Subcutaneous abdominal adipose tissue (tissue), 5 donors: Measurements from ENCODE around the gene ADD2.

Experiments
- H3K27ac ChIP-seq: one replicate; pipeline ENCODE4 v1.7.0; 2013; ENCODE audit warnings: low read depth, mild to moderate bottlenecking, inconsistent platforms, low read length, moderate library complexity
- H3K27me3 ChIP-seq, 5 donors: one replicate each; pipeline ENCODE4 v1.7.0; 2013; ENCODE audit warnings: low read length in 5 of 5, inconsistent platforms in 1 of 5; ENCODE audit not compliant: control insufficient read depth in 5 of 5, insufficient read depth in 4 of 5
- H3K36me3 ChIP-seq, 5 donors: one replicate each; pipeline ENCODE4 v1.7.0; 2013; ENCODE audit warnings: low read length in 5 of 5; ENCODE audit not compliant: control insufficient read depth in 5 of 5, insufficient read depth in 5 of 5
- H3K4me1 ChIP-seq, 5 donors: one replicate each; pipeline ENCODE4 v1.7.0; 2013; ENCODE audit warnings: low read length in 5 of 5, mild to moderate bottlenecking in 3 of 5, moderate library complexity in 1 of 5; ENCODE audit not compliant: control insufficient read depth in 5 of 5, insufficient read depth in 5 of 5
- H3K4me3 ChIP-seq, 5 donors: one replicate each; pipeline ENCODE4 v1.7.0; 2013; ENCODE audit warnings: low read length in 5 of 5, low read depth in 1 of 5
- H3K9ac ChIP-seq, 5 donors: one replicate each; pipeline ENCODE4 v1.7.0; 2013; ENCODE audit warnings: low read length in 5 of 5, mild to moderate bottlenecking in 4 of 5, moderate library complexity in 3 of 5
- H3K9me3 ChIP-seq, 5 donors: one replicate each; pipeline ENCODE4 v1.7.0; 2013; ENCODE audit warnings: low read length in 5 of 5; ENCODE audit not compliant: control insufficient read depth in 5 of 5
- donor health status: healthy.
- donor health status: healthy.
- donor health status: healthy.
- donor health status: healthy.
- donor health status: healthy.

The ADD2 gene

DNA sequence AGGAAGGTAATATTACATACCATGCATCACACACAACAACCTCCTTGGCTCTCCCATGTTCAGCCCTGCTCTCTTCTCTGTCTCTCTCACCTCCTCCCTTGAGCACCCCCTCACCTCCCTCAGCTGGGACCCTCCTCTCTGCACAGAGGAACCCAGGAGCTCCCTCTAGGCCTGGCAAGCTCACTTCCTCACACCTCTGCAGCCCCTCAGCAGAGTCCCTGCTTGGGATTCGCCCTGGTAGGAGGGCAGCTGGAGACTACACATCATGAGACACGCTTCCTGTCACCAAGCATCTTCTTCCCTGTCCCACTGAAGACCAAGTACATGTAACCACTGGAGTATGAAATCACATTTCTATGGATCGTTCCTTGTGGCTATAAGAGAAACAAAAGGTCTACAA is 51.0 kb downstream of the ADD2 start:
- Histone ChIP-seq H3K4me1 (no peaks in the 10 kb centered on the region), H3K36me3 (no peaks in the 10 kb centered on the region), H3K27ac (no peak overlapping the region), H3K9ac (no peak overlapping the region), H3K27me3 (peaks cover 0 to 2% (median 0%) of the 10 kb centered on the region in 5 donors), H3K9me3 (no peaks in the 10 kb centered on the region), H3K4me3 (no peak overlapping the region)

DNA sequence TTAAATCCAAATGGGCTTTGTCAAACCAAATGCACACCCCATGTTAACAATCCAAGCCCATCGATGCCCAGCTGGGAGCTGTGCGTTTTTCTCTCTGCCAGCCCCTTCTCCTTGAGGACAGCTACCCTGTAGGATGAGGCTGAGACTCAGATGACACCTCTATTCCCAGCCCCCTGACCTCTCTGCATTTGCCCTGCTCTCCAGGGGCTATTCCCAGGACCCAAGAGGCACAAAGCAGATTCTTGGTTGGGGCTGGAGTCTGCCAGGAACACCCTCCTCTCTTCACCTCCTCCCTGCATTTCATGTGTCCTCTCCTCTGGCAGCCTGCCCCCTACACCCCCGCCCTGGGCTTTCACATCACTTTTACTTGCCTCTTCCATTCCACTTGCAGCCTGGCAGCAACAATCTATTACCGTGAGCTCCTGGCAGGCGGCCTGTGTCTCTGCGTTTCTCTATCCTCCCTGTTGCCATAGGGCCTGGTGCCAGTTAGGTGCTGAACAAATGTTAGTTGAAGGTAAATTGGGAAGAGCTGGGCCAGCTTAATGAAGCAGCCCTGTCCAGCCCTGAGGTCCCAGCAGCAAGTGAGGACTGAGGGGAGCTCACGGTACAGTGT is 51.8 kb downstream of the ADD2 start:
- Histone ChIP-seq H3K9me3 (no peaks in the 10 kb centered on the region), H3K4me1 (no peaks in the 10 kb centered on the region), H3K9ac (no peak overlapping the region), H3K4me3 (no peak overlapping the region), H3K36me3 (no peaks in the 10 kb centered on the region), H3K27ac (no peak overlapping the region), H3K27me3 (peaks cover 0 to 2% (median 0%) of the 10 kb centered on the region in 5 donors)

DNA sequence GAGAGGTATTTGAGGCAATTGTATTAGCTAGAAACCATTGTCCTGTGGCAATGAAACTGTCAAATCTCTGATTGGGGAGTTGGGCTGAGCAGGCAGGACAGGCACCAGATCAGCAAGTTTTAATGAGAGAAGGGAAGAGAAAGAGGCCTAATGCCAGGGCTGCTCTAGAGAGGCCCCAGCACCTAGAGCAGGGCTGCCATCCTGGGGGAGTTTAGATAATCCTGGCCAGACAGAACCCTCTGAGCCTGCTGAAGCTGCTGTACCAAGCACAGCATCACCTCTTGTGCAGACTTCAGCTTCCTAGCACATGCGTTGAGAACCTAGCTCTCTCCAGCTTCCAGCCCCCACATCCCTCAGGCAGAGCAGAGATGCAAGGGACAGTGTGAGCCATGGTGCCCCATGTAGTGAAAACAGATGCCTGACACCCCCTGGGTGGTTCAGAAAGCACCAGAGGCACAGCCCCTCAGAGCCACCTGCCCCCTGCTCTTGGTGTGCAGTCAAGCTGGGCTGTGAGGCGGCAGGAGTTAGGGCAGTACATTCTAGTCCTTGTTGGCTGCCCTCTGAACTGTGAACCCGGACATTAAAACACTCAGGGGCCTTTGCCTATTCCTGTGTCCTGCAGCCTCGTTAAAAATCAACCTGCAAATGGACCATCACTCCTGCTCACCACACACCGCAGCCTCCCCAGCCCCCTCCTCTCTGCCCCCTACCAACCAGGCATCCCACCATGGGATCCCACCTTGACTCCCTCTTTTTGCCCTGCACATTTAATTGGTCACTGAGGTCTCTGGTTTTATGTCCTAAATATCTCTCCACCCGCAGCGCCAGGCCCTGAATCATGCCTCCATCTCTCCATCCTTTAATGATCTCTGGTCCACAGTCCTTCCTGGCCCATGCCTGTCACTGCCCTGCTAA is 52.7 kb downstream of the ADD2 start:
- H3K9ac ChIP-seq: no peak overlapping the region
- H3K9me3 ChIP-seq: no peaks in the 10 kb centered on the region
- peaks cover 0 to 2% (median 0%) of the 10 kb centered on the region in 5 donors for H3K27me3 ChIP-seq

DNA sequence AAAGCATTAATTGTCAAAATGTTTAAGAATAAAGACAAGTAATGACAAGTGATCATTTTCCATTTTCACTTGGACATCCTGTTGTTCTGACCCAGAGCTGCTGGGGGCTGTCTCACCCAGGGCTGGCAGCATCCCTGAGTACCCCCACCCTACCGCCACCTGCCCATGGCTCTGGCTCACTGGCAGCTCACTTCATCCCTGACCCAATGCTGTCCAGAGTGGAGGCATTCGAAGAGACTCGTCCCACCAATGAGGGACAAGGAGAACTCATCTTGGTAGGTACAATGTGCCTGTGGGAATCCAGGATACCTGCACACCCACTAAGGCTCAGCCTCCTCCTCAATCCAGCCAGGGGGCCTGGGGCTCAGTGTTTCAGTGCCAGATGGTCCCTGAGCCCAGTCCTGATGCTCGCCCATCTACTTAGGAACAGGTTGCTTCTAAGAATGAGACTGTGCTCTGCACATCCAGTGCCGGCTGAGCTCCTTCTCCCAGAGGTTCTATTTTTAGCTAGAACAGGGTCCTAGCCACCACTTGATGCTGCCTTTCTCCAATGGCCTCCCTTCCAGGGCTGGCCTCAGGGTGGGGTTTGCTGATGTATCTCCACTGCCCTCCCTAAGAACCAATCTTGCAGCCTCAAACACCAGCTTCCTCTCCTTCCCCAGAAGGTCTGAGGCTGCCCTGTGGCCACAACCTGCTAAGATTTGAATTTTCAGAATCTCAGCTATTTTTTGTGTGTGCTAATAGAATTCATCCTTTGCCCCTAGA is 53.7 kb downstream of the ADD2 start:
- no peak overlapping the region for H3K9ac ChIP-seq
- no peak overlapping the region for H3K4me3 ChIP-seq
- H3K27ac ChIP-seq: no peak overlapping the region
- no peaks in the 10 kb centered on the region for H3K4me1 ChIP-seq
- H3K27me3 ChIP-seq: peaks cover 0 to 2% (median 0%) of the 10 kb centered on the region in 5 donors
- H3K36me3 ChIP-seq: no peaks in the 10 kb centered on the region
- no peaks in the 10 kb centered on the region for H3K9me3 ChIP-seq

More for the DNA sequence above, 52.7 kb downstream of the ADD2 start:
- Histone ChIP-seq H3K27ac (no peak overlapping the region), H3K4me1 (no peaks in the 10 kb centered on the region), H3K36me3 (no peaks in the 10 kb centered on the region), H3K4me3 (no peak overlapping the region)

DNA sequence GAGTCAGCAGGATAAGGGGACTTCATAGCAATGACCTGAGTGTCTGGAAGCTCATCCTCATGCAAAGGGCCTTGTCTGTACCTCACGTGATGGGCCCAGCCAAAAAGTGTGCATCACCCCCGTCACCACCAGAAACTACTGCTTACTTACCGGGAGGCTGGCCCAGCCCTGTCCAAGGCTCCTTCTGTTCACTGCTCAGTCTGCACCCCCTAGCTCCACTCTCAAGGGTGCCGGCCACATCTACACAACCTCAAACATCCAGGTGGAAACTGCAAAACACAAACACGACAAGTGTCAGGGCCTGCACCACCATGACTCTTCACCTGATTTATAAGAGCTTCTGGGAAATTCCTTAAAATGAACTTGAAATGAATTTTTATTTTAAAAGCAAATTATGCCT is 55.1 kb downstream of the ADD2 start:
- H3K4me3 ChIP-seq: no peak overlapping the region
- no peak overlapping the region for H3K27ac ChIP-seq

DNA sequence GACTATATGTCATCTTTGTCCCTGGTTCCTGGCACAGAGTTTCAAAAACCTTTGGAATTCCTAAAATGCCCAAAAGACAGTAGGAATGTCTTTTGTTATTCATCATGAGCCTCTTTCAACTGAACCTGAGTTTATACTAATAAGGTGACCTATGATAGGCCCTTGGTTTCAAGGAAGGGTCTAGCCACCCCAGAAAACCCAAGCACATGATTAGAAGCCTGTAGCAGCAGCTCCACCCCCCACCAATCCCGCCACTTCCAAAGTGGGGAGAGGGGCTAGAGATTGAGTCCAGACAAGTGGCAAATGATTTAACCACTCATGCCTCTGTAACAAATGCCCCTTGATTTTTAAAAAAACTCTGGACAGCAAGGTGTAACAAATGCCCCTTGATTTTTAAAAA is 56.8 kb downstream of the ADD2 start:
- no peak overlapping the region for H3K9ac ChIP-seq
- peaks cover 0 to 2% (median 0%) of the 10 kb centered on the region in 5 donors for H3K27me3 ChIP-seq
- no peaks in the 10 kb centered on the region for H3K4me1 ChIP-seq
- H3K27ac ChIP-seq: no peak overlapping the region
- no peaks in the 10 kb centered on the region for H3K36me3 ChIP-seq
- H3K9me3 ChIP-seq: no peaks in the 10 kb centered on the region
- no peak overlapping the region for H3K4me3 ChIP-seq

More for the DNA sequence above, 55.1 kb downstream of the ADD2 start:
- Histone ChIP-seq H3K27me3 (peaks cover 0 to 2% (median 0%) of the 10 kb centered on the region in 5 donors), H3K9ac (no peak overlapping the region), H3K4me1 (no peaks in the 10 kb centered on the region), H3K36me3 (no peaks in the 10 kb centered on the region), H3K9me3 (no peaks in the 10 kb centered on the region)

DNA sequence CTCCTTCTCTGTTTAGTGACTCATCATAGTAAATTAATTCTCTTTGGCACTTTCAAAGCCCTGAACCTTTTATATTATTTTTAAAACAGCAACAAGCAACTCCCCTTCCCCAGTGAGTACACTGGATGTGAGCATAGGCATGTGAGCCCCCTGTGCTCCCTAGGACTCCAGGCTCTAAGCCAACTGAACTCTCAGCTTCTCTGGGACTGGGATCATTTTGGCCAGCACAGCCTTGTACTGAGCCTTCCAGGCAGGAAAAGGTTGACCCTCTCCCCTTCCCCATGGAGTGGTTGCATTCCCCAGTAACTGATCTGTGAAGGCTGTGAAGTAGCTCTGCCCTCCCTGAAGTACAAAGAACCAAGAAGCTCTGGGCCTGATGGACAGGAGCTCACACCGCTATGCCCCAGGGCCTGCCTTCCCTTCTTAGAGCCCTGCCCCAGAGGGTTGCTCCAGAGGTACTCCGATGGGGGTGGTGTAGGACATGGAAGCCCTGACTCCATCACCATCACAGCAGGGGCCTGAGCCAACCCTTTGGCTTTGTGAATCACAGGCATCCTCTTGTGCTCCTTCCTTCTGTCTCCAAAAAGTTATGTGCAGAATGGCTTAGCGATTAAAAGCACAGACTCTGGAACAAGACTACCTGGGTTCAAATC is 57.8 kb downstream of the ADD2 start:
- Histone ChIP-seq H3K9ac (no peak overlapping the region), H3K4me1 (no peaks in the 10 kb centered on the region), H3K27me3 (no peaks in the 10 kb centered on the region), H3K9me3 (no peaks in the 10 kb centered on the region), H3K4me3 (no peak overlapping the region), H3K36me3 (no peaks in the 10 kb centered on the region), H3K27ac (no peak overlapping the region)

DNA sequence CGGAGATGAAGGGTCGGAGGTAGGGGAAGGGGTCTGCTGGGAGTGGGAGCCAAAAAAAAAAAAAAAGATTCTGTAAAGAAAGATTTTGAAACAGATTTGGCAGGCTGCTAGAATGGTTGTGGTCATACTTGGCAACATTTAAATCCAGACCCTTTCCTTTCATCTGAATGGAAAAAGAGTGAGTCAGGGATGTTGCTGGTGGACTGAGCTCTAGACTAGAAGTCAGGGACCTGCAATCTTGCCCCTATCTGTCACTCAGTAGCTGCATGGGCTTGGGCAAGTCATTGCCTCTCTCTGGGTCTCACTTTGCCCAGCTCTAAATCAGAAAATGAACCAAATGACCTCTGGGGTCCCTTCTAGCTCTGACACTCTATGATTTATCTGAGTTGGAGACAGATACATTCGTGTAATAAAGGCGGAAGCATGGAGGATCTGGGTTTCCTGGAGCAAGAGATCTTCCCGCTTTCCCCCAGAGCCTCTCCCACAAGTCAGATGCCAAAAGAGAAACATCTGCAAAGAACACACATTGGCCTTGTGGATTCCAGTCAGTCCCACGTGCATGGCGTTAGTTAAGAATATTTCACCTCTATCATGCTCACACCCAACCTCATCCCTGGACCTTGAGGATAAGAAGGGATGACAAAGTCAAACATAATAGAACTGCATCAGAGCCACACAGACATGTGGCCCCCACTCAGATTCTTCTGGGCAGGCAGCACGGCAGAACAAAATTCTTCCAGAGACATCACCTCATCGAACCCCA is 58.5 kb downstream of the ADD2 start:
- Histone ChIP-seq H3K4me1 (no peaks in the 10 kb centered on the region), H3K27me3 (no peaks in the 10 kb centered on the region), H3K36me3 (no peaks in the 10 kb centered on the region), H3K9ac (no peak overlapping the region), H3K4me3 (no peak overlapping the region), H3K9me3 (no peaks in the 10 kb centered on the region), H3K27ac (no peak overlapping the region)

DNA sequence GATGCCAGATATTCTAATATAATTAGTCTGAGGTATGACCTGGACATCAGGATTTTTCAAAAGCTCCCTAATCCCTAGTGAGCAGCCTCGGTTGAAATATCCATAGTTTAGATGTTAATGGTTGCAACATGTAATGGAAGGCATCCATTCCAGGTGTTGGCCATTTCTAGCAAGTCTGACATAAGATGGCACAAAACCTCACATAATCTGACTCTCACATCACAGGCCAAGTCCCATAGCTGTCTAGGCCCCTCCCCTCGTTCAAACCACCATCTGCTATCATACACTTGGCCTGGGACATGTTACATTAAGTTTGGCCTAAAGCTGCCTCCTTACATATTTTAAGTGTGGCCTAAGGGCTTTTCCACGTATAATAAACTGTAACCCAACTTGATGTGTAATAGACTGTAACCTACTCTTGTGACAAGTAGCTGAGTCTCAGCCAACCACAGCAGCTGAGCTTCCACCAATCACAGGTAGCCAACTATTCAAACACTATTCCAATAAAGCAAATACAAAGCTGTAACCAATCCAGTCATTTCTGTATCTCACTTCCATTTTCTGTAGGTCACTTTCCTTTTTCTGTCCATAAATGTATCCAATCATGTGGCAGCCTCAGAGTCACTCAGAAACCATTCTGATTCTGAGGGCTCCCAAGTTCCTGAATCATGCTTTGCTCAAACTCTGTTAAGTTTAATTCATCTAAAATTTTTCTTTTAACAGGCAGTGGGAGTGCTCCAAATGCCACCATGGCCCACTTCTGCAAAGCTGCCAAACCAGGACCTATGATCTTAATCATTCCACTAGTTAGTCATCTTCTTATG is 59.4 kb downstream of the ADD2 start:
- H3K4me1 ChIP-seq: no peaks in the 10 kb centered on the region
- no peak overlapping the region for H3K27ac ChIP-seq
- no peaks in the 10 kb centered on the region for H3K9me3 ChIP-seq
- H3K9ac ChIP-seq: no peak overlapping the region
- H3K27me3 ChIP-seq: no peaks in the 10 kb centered on the region
- no peaks in the 10 kb centered on the region for H3K36me3 ChIP-seq
- no peak overlapping the region for H3K4me3 ChIP-seq
